HFFc6 (cell line): Measurements from ENCODE around the gene FHOD3. TPM values are rescaled to one million over a fixed set of nuclear protein-coding genes. Genes with fewer than 3 reads are reported as not detected.

Experiments
- DNase-seq: peaks from one replicate; pipeline ENCODE4 v3.0.0-alpha.2; 2018
- H3K27ac Mint-ChIP-seq: 2 replicates; pipeline ENCODE4 v1.8.0; 2020; ENCODE audit warnings: mild to moderate bottlenecking, mixed read lengths
- H3K27me3 Mint-ChIP-seq: 2 replicates; pipeline ENCODE4 v1.8.0; 2021; ENCODE audit warnings: mild to moderate bottlenecking, moderate library complexity, mixed read lengths; ENCODE audit not compliant: insufficient read depth
- H3K36me3 Mint-ChIP-seq: 2 replicates; pipeline ENCODE4 v1.8.0; 2021; ENCODE audit warnings: low read depth, mixed read lengths
- H3K4me1 Mint-ChIP-seq: 2 replicates; pipeline ENCODE4 v1.8.0; 2020; ENCODE audit warnings: low read depth, mixed read lengths
- H3K4me3 Mint-ChIP-seq: 2 replicates; pipeline ENCODE4 v1.8.0; 2020; ENCODE audit warnings: mild to moderate bottlenecking, moderate library complexity, mixed read lengths
- H3K9me3 Mint-ChIP-seq: 2 replicates; pipeline ENCODE4 v1.8.0; 2020; ENCODE audit warnings: mild to moderate bottlenecking, mixed read lengths
- total RNA-seq, 6 experiments: library from RNA; stranded (reverse); fragmentation: NEBNext Ultra II Directional; extraction: Animal tissue kit (Norgen Biotek cat#: 25700); gene quantifications; 2 replicates in 1 of 6; 3 replicates in 5 of 6; pipeline ENCODE4 v1.2.3, GENCODE V29; 2021
- TF ChIP-seq, protein P1 (sequence below): fragments of 200-600 bp; sonication (generic); IDR thresholded peaks from 2 replicates; pipeline ENCODE4 v1.5.0; 2021; ENCODE audit warnings: antibody characterized with exemption, mild to moderate bottlenecking

Gene FHOD3
- total RNA-seq, 6 experiments from 2014 or later, result 32.8 to 67.6 (median 61.4) TPM

DNA sequence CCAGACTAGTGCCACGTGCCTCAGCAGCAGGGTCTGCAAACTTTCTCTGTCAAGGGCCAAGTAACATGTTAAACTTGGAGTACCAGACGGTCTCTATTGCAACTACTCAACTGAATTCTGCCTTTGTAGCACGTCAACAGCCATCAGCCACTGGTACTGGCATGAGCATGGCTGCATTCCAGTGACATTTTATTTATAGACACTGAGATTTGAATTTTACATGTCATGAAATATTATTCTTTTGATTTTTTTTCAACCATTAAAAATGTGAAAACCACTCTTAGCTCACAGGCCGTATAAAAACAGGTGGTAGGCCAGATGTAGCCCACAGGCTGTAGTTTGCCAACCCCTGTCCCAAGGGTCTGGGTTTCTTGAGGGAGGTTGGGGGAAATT is 331.6 kb downstream of the FHOD3 start:
- Mint-ChIP-seq H3K4me1 (peaks cover 59% of the 10 kb centered on the region), H3K27me3 (no peaks in the 10 kb centered on the region; the same call in 1 of the 2 replicates), H3K36me3 (peaks cover 27% of the 10 kb centered on the region; the same call in 1 of the 2 replicates), H3K9me3 (no peaks in the 10 kb centered on the region), H3K4me3 (peak overlapping the region; percentile 71), H3K27ac (peak overlapping the region; percentile 90)
- DNase-seq, result no peak
- TF ChIP-seq, protein P1, sequence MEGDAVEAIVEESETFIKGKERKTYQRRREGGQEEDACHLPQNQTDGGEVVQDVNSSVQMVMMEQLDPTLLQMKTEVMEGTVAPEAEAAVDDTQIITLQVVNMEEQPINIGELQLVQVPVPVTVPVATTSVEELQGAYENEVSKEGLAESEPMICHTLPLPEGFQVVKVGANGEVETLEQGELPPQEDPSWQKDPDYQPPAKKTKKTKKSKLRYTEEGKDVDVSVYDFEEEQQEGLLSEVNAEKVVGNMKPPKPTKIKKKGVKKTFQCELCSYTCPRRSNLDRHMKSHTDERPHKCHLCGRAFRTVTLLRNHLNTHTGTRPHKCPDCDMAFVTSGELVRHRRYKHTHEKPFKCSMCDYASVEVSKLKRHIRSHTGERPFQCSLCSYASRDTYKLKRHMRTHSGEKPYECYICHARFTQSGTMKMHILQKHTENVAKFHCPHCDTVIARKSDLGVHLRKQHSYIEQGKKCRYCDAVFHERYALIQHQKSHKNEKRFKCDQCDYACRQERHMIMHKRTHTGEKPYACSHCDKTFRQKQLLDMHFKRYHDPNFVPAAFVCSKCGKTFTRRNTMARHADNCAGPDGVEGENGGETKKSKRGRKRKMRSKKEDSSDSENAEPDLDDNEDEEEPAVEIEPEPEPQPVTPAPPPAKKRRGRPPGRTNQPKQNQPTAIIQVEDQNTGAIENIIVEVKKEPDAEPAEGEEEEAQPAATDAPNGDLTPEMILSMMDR, result no peak

DNA sequence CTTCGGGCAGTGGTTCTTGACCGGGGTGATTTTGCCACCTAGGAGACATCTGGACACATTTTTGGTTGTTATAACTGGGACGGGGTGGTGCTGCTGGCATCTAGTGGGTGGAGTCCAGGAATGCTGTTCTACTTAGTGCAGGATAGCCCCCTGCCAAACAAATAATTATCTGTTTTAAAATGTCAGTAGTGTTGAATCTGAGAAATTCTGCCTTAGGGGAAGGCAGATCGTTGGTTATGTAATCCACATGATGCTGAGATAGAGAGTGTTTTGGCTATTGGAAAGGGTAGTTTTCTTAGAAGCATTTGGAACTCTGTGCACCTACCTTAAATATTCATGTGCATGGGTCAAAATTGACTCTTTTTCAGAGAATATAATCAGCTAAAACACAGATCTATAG is 332.3 kb downstream of the FHOD3 start:
- TF ChIP-seq, protein P1, result no peak

DNA sequence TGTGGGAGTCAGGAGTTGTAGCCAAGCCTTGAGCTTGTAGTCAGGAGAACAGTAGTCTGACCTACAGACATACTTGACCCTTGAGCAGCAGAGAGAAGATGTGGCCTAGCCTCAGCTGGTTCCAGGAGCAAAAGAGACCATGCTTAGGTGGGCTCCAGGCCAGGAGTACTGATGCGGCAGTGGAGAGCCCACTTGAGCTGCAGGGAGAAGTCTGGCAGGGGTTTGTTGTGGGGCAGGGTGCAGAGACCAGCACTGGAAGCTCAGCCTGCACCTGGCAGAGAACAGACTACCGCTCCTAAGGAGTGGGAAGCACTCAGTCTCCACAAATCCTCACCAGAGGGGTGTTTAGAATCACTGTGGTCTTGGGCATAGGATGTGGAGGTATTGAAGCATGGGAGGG is 333.4 kb downstream of the FHOD3 start:
- Mint-ChIP-seq H3K4me3 (no peak overlapping the region), H3K27me3 (no peaks in the 10 kb centered on the region; the same call in 1 of the 2 replicates), H3K9me3 (no peaks in the 10 kb centered on the region), H3K27ac (no peak overlapping the region), H3K4me1 (peaks cover 69% of the 10 kb centered on the region), H3K36me3 (peaks cover 23% of the 10 kb centered on the region; the same call in 1 of the 2 replicates)
- DNase-seq, result no peak
- TF ChIP-seq, protein P1, result no peak

More for the DNA sequence above, 332.3 kb downstream of the FHOD3 start:
- no peak overlapping the region for H3K4me3 Mint-ChIP-seq
- DNase-seq, result no peak
- H3K9me3 Mint-ChIP-seq, result no peaks in the 10 kb centered on the region
- H3K36me3 Mint-ChIP-seq, result peaks cover 23% of the 10 kb centered on the region; the same call in 1 of the 2 replicates
- H3K27me3 Mint-ChIP-seq, result no peaks in the 10 kb centered on the region; the same call in 1 of the 2 replicates
- peak overlapping the region; percentile 90; the same call in 1 of the 2 replicates for H3K27ac Mint-ChIP-seq
- peaks cover 62% of the 10 kb centered on the region for H3K4me1 Mint-ChIP-seq

DNA sequence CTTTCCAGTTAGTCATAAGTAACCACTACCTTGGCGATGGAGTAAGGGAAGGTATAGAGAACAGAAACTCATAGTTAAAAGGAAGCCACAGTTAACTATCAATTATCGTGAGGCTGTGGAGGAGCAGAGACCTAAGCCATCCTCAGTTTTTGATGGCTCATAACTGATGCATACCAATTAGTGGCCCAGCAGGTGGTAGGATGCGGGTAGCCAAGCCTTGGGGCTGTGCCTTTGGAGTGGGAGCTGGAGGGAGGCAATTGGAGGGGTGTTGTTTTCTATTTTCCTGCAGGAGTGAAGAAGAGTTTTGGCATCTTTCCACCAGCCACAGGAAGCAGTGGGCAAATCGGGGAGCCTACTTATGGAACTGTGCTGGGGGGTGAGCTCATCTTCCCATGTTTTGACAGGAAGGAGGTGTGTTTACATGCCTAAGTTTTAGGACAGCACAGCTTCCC is 336.5 kb downstream of the FHOD3 start:
- no peak for DNase-seq
- H3K4me1 Mint-ChIP-seq, result peaks cover 41% of the 10 kb centered on the region
- TF ChIP-seq, protein P1, result no peak
- H3K4me3 Mint-ChIP-seq, result no peak overlapping the region
- no peaks in the 10 kb centered on the region for H3K9me3 Mint-ChIP-seq
- H3K36me3 Mint-ChIP-seq, result 0 out of 2 replicates have a peak, but pooled peaks cover 11% of the 10 kb centered on the region
- no peaks in the 10 kb centered on the region for H3K27me3 Mint-ChIP-seq
- no peak overlapping the region for H3K27ac Mint-ChIP-seq

DNA sequence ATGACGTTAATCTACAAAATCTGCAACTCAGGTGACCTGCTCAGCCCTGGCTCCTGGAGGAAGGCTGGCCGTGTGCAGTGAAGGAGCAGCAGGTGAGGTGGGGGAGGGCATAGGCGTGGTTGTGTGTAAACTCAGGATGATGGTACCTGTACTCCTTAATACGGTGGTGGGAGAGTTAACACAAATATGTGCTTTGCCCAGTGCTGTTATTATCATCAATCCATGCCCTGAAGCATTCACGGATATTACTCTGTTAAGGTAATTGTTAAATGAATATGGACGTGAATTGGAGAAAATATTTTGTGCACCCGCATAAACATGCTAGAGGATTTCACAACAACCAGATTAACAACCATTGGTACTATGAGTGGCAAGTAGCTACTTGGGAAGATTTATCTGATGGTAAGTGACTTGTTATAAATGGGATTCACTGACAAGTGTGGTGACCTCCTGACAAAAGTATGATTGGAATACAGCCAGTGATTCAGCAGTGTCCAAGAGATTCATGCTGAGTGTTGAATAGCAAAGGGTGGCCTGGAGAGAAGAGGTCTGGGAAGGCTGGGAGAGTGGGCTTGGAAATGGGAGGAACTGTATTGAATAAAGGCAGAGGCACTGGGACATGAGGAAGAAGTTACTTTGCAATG is 337.2 kb downstream of the FHOD3 start:
- 0 out of 2 replicates have a peak overlapping the region, but pooled peaks have one; percentile 0 for H3K4me3 Mint-ChIP-seq
- peaks cover 34% of the 10 kb centered on the region for H3K4me1 Mint-ChIP-seq
- TF ChIP-seq, protein P1, result no peak
- no peaks in the 10 kb centered on the region for H3K27me3 Mint-ChIP-seq
- no peaks in the 10 kb centered on the region for H3K9me3 Mint-ChIP-seq
- H3K27ac Mint-ChIP-seq, result no peak overlapping the region
- peak; percentile 49 for DNase-seq
- H3K36me3 Mint-ChIP-seq, result 0 out of 2 replicates have a peak, but pooled peaks cover 6% of the 10 kb centered on the region
